ENCODE results near the gene AKR1E2. TPM values are rescaled to one million over a fixed set of nuclear protein-coding genes. Genes with fewer than 3 reads are reported as not detected.
"Not testable (repeated sequence)": the region's sequence is repeated elsewhere in the genome, so short reads cannot be mapped to it uniquely, and the experiment has no call there.

Gene AKR1E2
- total RNA-seq, 5 donors from 2014 or later (not counting 1 experiment from before 2014, with no cell fraction given), result 3.7 to 24.5 (median 10.8) TPM

DNA sequence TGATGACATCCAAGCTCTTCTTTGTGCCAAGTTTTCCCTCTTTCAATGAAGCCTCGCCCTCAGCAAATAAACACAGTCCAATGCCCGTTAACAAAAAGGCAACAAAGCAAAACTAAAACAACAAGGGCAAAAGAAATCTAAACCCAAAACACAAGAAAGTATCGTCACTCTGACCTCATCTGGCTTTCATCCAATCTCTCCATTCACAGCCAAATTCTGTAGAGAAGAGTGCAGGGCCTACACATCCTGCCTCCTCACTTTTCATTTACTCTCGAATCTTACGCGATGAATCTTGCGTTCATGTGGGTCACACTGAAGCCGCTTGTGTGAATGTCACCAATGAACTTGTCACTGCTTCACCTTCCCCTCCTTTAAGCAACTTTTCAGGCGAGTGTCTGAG is 15.9 kb upstream of the AKR1E2 start:
- Mint-ChIP-seq H3K4me3 (no peak overlapping the region), H3K27ac (no peak overlapping the region)
- 70% methylated on average over 6 of the region's 9 CpGs for WGBS (ENCODE audit: insufficient coverage)

DNA sequence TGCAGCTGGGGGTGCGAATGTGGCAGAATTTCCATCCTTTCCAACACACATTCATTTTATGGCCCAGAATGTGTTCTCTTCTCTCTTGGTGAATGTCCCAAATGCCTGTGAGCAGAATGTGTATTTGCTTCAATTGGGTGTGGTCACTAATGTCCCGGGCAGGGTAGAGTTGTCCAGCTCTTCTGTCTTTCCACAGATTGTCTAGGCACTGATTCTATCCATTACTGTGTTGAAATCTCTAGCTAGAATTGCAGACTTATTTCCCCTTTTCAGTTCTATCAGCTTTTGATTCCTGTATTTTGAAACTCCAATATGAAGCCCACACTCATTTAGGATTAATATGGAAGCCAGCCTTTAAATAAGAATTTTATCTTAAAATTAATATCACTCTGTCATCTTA is 14.0 kb upstream of the AKR1E2 start:
- H3K27ac Mint-ChIP-seq, result no peak overlapping the region
- Histone ChIP-seq H3K4me1 (ENCODE audit: control insufficient read depth in 1 of 2, extremely low read depth in 1 of 2, insufficient read depth in 2 of 2, low read length in 2 of 2) (peaks cover 0 to 4% of the 10 kb centered on the region in 2 experiments), H3K27ac (ENCODE audit: low read length) (no peak overlapping the region), H3K4me3 (ENCODE audit: control insufficient read depth in 1 of 2, extremely low read depth in 1 of 2, low read length in 1 of 2) (no peak overlapping the region), H3K36me3 (ENCODE audit: control insufficient read depth in 2 of 2, extremely low read depth in 1 of 2, insufficient read depth in 1 of 2, low read length in 1 of 2) (no peaks in the 10 kb centered on the region), H3K9me3 (no peaks in the 10 kb centered on the region), H3K27me3 (replicated peaks in 1 of 2; ENCODE audit: control insufficient read depth in 2 of 2, extremely low read depth in 1 of 2, insufficient read depth in 2 of 2, low read length in 1 of 2) (peaks cover 0 to 7% of the 10 kb centered on the region in 2 experiments)
- H3K4me1 Mint-ChIP-seq, result no peaks in the 10 kb centered on the region
- ATAC-seq (replicated peaks in 1 of 4), result no peak
- ChIA-PET CTCF (interaction anchor here in 1 of 2 donors (1.0 to 1.2 kb wide), 2 partner anchors 38 to 480 kb away, joined by 3 read pairs; no protein-coding TSS in a partner anchor), POLR2A (no interaction called here)
- no peak for DNase-seq
- WGBS (ENCODE audit: insufficient coverage), result 100% methylated on average over 2 of the region's 2 CpGs
- H3K27me3 Mint-ChIP-seq, result peaks cover 0 to 5% of the 10 kb centered on the region in 2 donors
- H3K4me3 Mint-ChIP-seq, result no peak overlapping the region
- H3K9me3 Mint-ChIP-seq, result no peaks in the 10 kb centered on the region
- H3K36me3 Mint-ChIP-seq, result no peaks in the 10 kb centered on the region

More for the DNA sequence above, 15.9 kb upstream of the AKR1E2 start:
- peaks cover 0 to 7% of the 10 kb centered on the region in 2 experiments for H3K27me3 ChIP-seq (replicated peaks in 1 of 2; ENCODE audit: control insufficient read depth in 2 of 2, extremely low read depth in 1 of 2, insufficient read depth in 2 of 2, low read length in 1 of 2)
- POLR2A ChIA-PET, result no interaction called here
- CTCF ChIA-PET, result no interaction called here
- H3K36me3 Mint-ChIP-seq, result no peaks in the 10 kb centered on the region
- ATAC-seq (replicated peaks in 1 of 4) (no peak), DNase-seq (no peak)
- no peaks in the 10 kb centered on the region for H3K4me1 Mint-ChIP-seq
- H3K27me3 Mint-ChIP-seq, result peaks cover 0 to 8% of the 10 kb centered on the region in 2 donors
- H3K9me3 ChIP-seq, result no peaks in the 10 kb centered on the region
- H3K4me1 ChIP-seq (ENCODE audit: control insufficient read depth in 1 of 2, extremely low read depth in 1 of 2, insufficient read depth in 2 of 2, low read length in 2 of 2), result peaks cover 0 to 2% of the 10 kb centered on the region in 2 experiments
- H3K4me3 ChIP-seq (ENCODE audit: control insufficient read depth in 1 of 2, extremely low read depth in 1 of 2, low read length in 1 of 2), result no peak overlapping the region
- no peak overlapping the region for H3K27ac ChIP-seq (ENCODE audit: low read length)
- H3K9me3 Mint-ChIP-seq, result no peaks in the 10 kb centered on the region
- H3K36me3 ChIP-seq (ENCODE audit: control insufficient read depth in 2 of 2, extremely low read depth in 1 of 2, insufficient read depth in 1 of 2, low read length in 1 of 2), result no peaks in the 10 kb centered on the region

DNA sequence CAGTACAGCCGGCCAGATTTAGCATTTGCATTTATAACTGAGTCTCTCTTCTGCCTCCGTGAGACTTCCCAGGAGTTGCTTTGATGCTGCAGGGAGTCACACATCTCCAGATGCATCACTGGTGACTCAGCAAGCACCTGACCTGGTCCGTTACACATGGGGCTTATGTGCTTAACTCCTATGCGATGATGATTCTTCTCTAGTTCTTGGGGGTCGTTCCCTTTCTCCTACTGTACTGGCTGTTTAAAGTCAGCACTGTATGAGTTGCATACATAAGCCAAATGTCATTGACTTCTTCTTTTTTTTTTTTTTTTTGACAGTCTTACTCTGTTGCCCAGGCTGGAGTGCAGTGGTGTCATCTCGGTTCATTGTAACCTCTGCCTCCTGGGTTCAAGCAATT is 13.0 kb upstream of the AKR1E2 start:
- H3K4me1 Mint-ChIP-seq, result no peaks in the 10 kb centered on the region
- 74% methylated on average over 2 of the region's 6 CpGs for WGBS (ENCODE audit: insufficient coverage)
- Histone ChIP-seq H3K27ac (ENCODE audit: low read length) (no peak overlapping the region), H3K27me3 (replicated peaks in 1 of 2; ENCODE audit: control insufficient read depth in 2 of 2, extremely low read depth in 1 of 2, insufficient read depth in 2 of 2, low read length in 1 of 2) (peaks cover 0 to 7% of the 10 kb centered on the region in 2 experiments), H3K4me3 (ENCODE audit: control insufficient read depth in 1 of 2, extremely low read depth in 1 of 2, low read length in 1 of 2) (no peak overlapping the region), H3K9me3 (no peaks in the 10 kb centered on the region), H3K4me1 (ENCODE audit: control insufficient read depth in 1 of 2, extremely low read depth in 1 of 2, insufficient read depth in 2 of 2, low read length in 2 of 2) (peaks cover 0 to 4% of the 10 kb centered on the region in 2 experiments), H3K36me3 (ENCODE audit: control insufficient read depth in 2 of 2, extremely low read depth in 1 of 2, insufficient read depth in 1 of 2, low read length in 1 of 2) (no peaks in the 10 kb centered on the region)
- H3K36me3 Mint-ChIP-seq, result no peaks in the 10 kb centered on the region
- no peak for DNase-seq
- H3K27ac Mint-ChIP-seq, result no peak overlapping the region
- no peak for ATAC-seq (replicated peaks in 1 of 4)
- H3K9me3 Mint-ChIP-seq, result no peaks in the 10 kb centered on the region
- ChIA-PET CTCF (interaction anchor here (0.7 to 3.1 kb wide), 5 partner anchors 9 to 479 kb away, joined by 3 to 16 read pairs (median 4); no protein-coding TSS in a partner anchor), POLR2A (no interaction called here)
- H3K27me3 Mint-ChIP-seq, result peaks cover 0 to 7% of the 10 kb centered on the region in 2 donors
- H3K4me3 Mint-ChIP-seq, result no peak overlapping the region

DNA sequence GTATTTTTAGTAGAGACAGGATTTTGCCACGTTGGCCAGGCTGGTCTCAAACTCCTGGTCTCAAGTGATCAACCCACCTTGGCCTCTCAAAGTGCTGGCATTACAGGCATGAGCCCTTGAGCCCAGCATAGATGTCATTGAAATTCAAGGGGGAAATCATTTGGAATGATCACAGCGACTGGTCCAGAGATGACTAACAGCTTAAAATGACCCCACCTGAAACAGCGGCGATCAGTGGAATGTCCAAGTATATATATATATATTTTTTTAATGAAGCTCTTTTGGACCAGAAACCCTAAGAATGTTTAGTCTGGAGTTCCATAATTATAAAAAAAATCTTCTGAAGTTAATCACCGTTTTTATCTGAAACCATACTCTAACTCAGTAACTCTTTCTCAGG is 12.5 kb upstream of the AKR1E2 start:
- Mint-ChIP-seq H3K36me3 (no peaks in the 10 kb centered on the region), H3K27me3 (peaks cover 0 to 7% of the 10 kb centered on the region in 2 donors), H3K4me1 (no peaks in the 10 kb centered on the region), H3K9me3 (no peaks in the 10 kb centered on the region), H3K27ac (no peak overlapping the region), H3K4me3 (no peak overlapping the region)
- WGBS (ENCODE audit: insufficient coverage), result 0% methylated on average over 1 of the region's 5 CpGs
- POLR2A ChIA-PET, result interaction anchor here in 1 of 2 donors (0.7 kb wide), 1 partner anchor 877 kb away, joined by 7 read pairs; no protein-coding TSS in a partner anchor
- Histone ChIP-seq H3K9me3 (no peaks in the 10 kb centered on the region), H3K36me3 (ENCODE audit: control insufficient read depth in 2 of 2, extremely low read depth in 1 of 2, insufficient read depth in 1 of 2, low read length in 1 of 2) (no peaks in the 10 kb centered on the region), H3K27me3 (replicated peaks in 1 of 2; ENCODE audit: control insufficient read depth in 2 of 2, extremely low read depth in 1 of 2, insufficient read depth in 2 of 2, low read length in 1 of 2) (peaks cover 0 to 7% of the 10 kb centered on the region in 2 experiments), H3K4me3 (ENCODE audit: control insufficient read depth in 1 of 2, extremely low read depth in 1 of 2, low read length in 1 of 2) (no peak overlapping the region), H3K4me1 (ENCODE audit: control insufficient read depth in 1 of 2, extremely low read depth in 1 of 2, insufficient read depth in 2 of 2, low read length in 2 of 2) (peaks cover 0 to 4% of the 10 kb centered on the region in 2 experiments), H3K27ac (ENCODE audit: low read length) (no peak overlapping the region)
- DNase-seq (no peak), ATAC-seq (replicated peaks in 1 of 4) (no peak)
- CTCF ChIA-PET, result interaction anchor here (0.7 to 3.1 kb wide), 5 partner anchors 8 to 1652 kb away, joined by 3 to 16 read pairs (median 4); no protein-coding TSS in a partner anchor

DNA sequence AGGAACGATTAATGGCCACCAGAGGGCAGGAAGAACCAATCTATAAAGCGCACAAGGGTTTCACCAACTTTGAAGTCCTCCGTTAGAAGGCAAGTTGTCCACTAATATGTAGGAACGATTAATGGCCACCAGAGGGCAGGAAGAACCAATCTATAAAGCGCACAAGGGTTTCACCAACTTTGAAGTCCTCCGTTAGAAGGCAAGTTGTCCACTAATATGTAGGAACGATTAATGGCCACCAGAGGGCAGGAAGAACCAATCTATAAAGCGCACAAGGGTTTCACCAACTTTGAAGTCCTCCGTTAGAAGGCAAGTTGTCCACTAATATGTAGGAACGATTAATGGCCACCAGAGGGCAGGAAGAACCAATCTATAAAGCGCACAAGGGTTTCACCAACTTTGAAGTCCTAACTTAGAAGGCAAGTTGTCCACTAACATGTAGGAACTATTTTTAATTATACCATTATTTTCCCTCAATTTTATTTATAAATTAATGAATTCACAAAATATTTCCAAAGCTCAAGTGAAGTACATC is 10.3 kb upstream of the AKR1E2 start:
- H3K4me3 Mint-ChIP-seq; ATAC-seq (replicated peaks in 1 of 4); H3K27ac ChIP-seq (ENCODE audit: low read length); H3K4me3 ChIP-seq (ENCODE audit: control insufficient read depth in 1 of 2, extremely low read depth in 1 of 2, low read length in 1 of 2); H3K36me3 ChIP-seq (ENCODE audit: control insufficient read depth in 2 of 2, extremely low read depth in 1 of 2, insufficient read depth in 1 of 2, low read length in 1 of 2); H3K36me3 Mint-ChIP-seq; H3K27me3 ChIP-seq (replicated peaks in 1 of 2; ENCODE audit: control insufficient read depth in 2 of 2, extremely low read depth in 1 of 2, insufficient read depth in 2 of 2, low read length in 1 of 2); H3K4me1 ChIP-seq (ENCODE audit: control insufficient read depth in 1 of 2, extremely low read depth in 1 of 2, insufficient read depth in 2 of 2, low read length in 2 of 2); DNase-seq; H3K9me3 ChIP-seq; H3K27ac Mint-ChIP-seq; H3K9me3 Mint-ChIP-seq; H3K4me1 Mint-ChIP-seq: not testable (repeated sequence)
- POLR2A ChIA-PET, result interaction anchor here in 1 of 2 donors (0.6 kb wide), 1 partner anchor 896 kb away, joined by 3 read pairs; no protein-coding TSS in a partner anchor
- H3K27me3 Mint-ChIP-seq, result peaks cover 6 to 14% of the 10 kb centered on the region in 2 donors
- CTCF ChIA-PET, result interaction anchor here (0.6 to 3.1 kb wide), 11 partner anchors 9 to 618 kb away, joined by 3 to 16 read pairs (median 6); partner anchors contain the start of gene AKR1E2 (in 1 of the 2)
- no CpG with 5 or more reads among the region's 11 CpGs for WGBS (ENCODE audit: insufficient coverage)

DNA sequence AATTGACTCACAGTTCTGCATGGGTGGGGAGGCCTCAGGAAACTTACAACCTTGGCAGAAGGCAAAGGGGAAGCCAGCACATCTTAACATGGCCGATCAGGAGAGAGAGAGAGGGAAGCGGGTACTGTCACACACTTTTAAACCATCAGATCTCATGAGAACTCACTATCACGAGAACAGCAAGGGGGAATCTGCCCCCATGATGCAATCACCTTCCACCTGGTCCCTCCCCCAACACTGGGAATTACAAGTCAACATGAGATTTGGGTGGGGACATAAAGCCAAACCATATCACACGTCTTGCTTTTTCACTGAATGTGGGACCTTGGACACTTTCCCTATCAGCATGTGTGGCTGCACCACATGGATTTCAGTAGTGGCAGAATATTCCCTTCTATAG is 9.0 kb upstream of the AKR1E2 start:
- no peak overlapping the region for H3K4me3 Mint-ChIP-seq
- Histone ChIP-seq H3K27me3 (replicated peaks in 1 of 2; ENCODE audit: control insufficient read depth in 2 of 2, extremely low read depth in 1 of 2, insufficient read depth in 2 of 2, low read length in 1 of 2) (peaks cover 0 to under 1% of the 10 kb centered on the region in 2 experiments), H3K27ac (ENCODE audit: low read length) (no peak overlapping the region), H3K4me1 (ENCODE audit: control insufficient read depth in 1 of 2, extremely low read depth in 1 of 2, insufficient read depth in 2 of 2, low read length in 2 of 2) (peaks cover 0 to 4% of the 10 kb centered on the region in 2 experiments), H3K4me3 (ENCODE audit: control insufficient read depth in 1 of 2, extremely low read depth in 1 of 2, low read length in 1 of 2) (no peak overlapping the region), H3K36me3 (ENCODE audit: control insufficient read depth in 2 of 2, extremely low read depth in 1 of 2, insufficient read depth in 1 of 2, low read length in 1 of 2) (no peaks in the 10 kb centered on the region), H3K9me3 (no peaks in the 10 kb centered on the region)
- H3K9me3 Mint-ChIP-seq, result no peaks in the 10 kb centered on the region
- no peaks in the 10 kb centered on the region for H3K36me3 Mint-ChIP-seq
- ATAC-seq (replicated peaks in 1 of 4) (no peak), DNase-seq (no peak)
- CTCF ChIA-PET, result no interaction called here
- H3K27me3 Mint-ChIP-seq, result peaks cover 9 to 22% of the 10 kb centered on the region in 2 donors
- H3K4me1 Mint-ChIP-seq, result no peaks in the 10 kb centered on the region
- 73% methylated on average over 2 of the region's 4 CpGs for WGBS (ENCODE audit: insufficient coverage)
- POLR2A ChIA-PET, result no interaction called here
- H3K27ac Mint-ChIP-seq, result no peak overlapping the region

Measured in T-cell (primary cell).